ENCODE data around the gene CDYL. TPM values are rescaled to one million over a fixed set of nuclear protein-coding genes. Genes with fewer than 3 reads are reported as not detected.

Gene CDYL
- total and polyA plus RNA-seq, 7 donors = 14.2 to 82.8 (median 37.9) TPM

DNA sequence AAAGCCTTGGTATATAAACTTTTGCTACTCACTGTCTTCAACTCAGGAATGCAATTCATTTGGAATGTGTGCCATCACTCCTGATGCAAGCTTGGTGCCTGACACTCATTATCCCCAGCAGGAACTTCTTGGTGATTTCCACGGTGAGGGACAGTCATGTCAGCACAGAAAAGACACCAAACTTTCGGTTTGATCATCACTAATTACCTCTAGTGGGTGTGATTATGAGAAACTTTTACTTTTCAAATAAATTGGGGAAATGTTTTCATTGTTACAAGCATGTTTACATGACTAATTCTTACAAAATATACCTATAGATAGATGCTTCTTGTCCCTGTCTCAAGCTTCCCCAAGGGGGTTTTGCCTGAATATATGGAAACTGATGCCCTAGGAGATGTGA is 186.7 kb downstream of the CDYL start:
- 74 to 81% methylated on average over 2 of the region's 2 CpGs for WGBS, 2 donors
- H3K36me3 ChIP-seq = no peaks in the 10 kb centered on the region
- no peak for TF ChIP-seq POLR2A (IDR thresholded peaks at IDR 0.05)
- no peak for TF ChIP-seq CTCF (IDR thresholded peaks at IDR 0.05)
- TF ChIP-seq POLR2AphosphoS5 (IDR thresholded peaks at IDR 0.05) = no peak
- TF ChIP-seq EP300 (IDR thresholded peaks at IDR 0.05) = no peak
- DNase-seq = no peak
- H3K4me3 ChIP-seq = no peak overlapping the region
- no peak overlapping the region for H3K27ac ChIP-seq
- no peaks in the 10 kb centered on the region for H3K27me3 ChIP-seq
- H3K9me3 ChIP-seq = no peaks in the 10 kb centered on the region
- intact Hi-C loops (cut with DNase I) = no loop called here
- peaks cover 0 to 19% (median 9%) of the 10 kb centered on the region in 4 donors for H3K4me1 ChIP-seq

GRCh38 chr6:4964675-4965561 is 188.7 kb downstream of the CDYL start:
- Histone ChIP-seq H3K4me1 (peaks cover 0 to 20% (median 9%) of the 10 kb centered on the region in 4 donors), H3K27ac (peak overlapping the region in 2 of 4 donors; percentile 9 to 36), H3K36me3 (no peaks in the 10 kb centered on the region), H3K9me3 (no peaks in the 10 kb centered on the region), H3K27me3 (no peaks in the 10 kb centered on the region), H3K4me3 (no peak overlapping the region)
- DNase-seq = no peak
- intact Hi-C loops (cut with DNase I) = no loop called here
- 81 to 85% methylated on average over 22 of the region's 22 CpGs for WGBS, 2 donors
- TF ChIP-seq EP300 (IDR thresholded peaks at IDR 0.05) = no peak
- TF ChIP-seq POLR2AphosphoS5 (IDR thresholded peaks at IDR 0.05) = no peak
- TF ChIP-seq CTCF (IDR thresholded peaks at IDR 0.05) = no peak
- no peak for TF ChIP-seq POLR2A (IDR thresholded peaks at IDR 0.05)

- no peak for TF ChIP-seq POLR2AphosphoS5 (IDR thresholded peaks at IDR 0.05)
- no peak for TF ChIP-seq CTCF (IDR thresholded peaks at IDR 0.05)
- TF ChIP-seq POLR2A (IDR thresholded peaks at IDR 0.05) = no peak
- TF ChIP-seq EP300 (IDR thresholded peaks at IDR 0.05) = no peak
- 84 to 86% methylated on average over 8 of the region's 8 CpGs for WGBS, 2 donors
- no peaks in the 10 kb centered on the region for H3K27me3 ChIP-seq
- no peaks in the 10 kb centered on the region for H3K9me3 ChIP-seq
- no peaks in the 10 kb centered on the region for H3K36me3 ChIP-seq
- intact Hi-C loops (cut with DNase I) = no loop called here
- H3K4me1 ChIP-seq = peaks cover 0 to 29% (median 13%) of the 10 kb centered on the region in 4 donors
- DNase-seq = no peak
- peak overlapping the region in 1 of 4 donors; percentile 36 for H3K27ac ChIP-seq
- H3K4me3 ChIP-seq = no peak overlapping the region
These were observed 189.6 kb downstream of the CDYL start for GRCh38 chr6:4965562-4966389.

GRCh38 chr6:4967301-4968030 is 191.3 kb downstream of the CDYL start:
- intact Hi-C loops (cut with DNase I) = no loop called here
- H3K27ac ChIP-seq = no peak overlapping the region

More at GRCh38 chr6:4967301-4968030, 191.3 kb downstream of the CDYL start:
- no peak for DNase-seq
- Histone ChIP-seq H3K27me3 (no peaks in the 10 kb centered on the region), H3K4me1 (peaks cover 0 to 40% (median 15%) of the 10 kb centered on the region in 4 donors), H3K9me3 (no peaks in the 10 kb centered on the region), H3K36me3 (no peaks in the 10 kb centered on the region), H3K4me3 (no peak overlapping the region)
- WGBS, 2 donors = 90 to 92% methylated on average over 5 of the region's 5 CpGs
- no peak for TF ChIP-seq POLR2AphosphoS5 (IDR thresholded peaks at IDR 0.05)
- TF ChIP-seq CTCF (IDR thresholded peaks at IDR 0.05) = no peak
- TF ChIP-seq POLR2A (IDR thresholded peaks at IDR 0.05) = no peak
- no peak for TF ChIP-seq EP300 (IDR thresholded peaks at IDR 0.05)
